ENCODE results near the gene CTBP1. TPM values are rescaled to one million over a fixed set of nuclear protein-coding genes. Genes with fewer than 3 reads are reported as not detected.

Gene CTBP1
- total RNA-seq, 4 donors from 2014 or later, result 145 to 255 (median 181) TPM

GRCh38 chr4:1174941-1175634 is 73.8 kb downstream of the CTBP1 start:
- no peak for TF ChIP-seq EP300 (IDR thresholded peaks at IDR 0.05)
- no peak for TF ChIP-seq POLR2A (IDR thresholded peaks at IDR 0.05)
- no peak for TF ChIP-seq POLR2AphosphoS5 (IDR thresholded peaks at IDR 0.05)
- TF ChIP-seq, protein P1, sequence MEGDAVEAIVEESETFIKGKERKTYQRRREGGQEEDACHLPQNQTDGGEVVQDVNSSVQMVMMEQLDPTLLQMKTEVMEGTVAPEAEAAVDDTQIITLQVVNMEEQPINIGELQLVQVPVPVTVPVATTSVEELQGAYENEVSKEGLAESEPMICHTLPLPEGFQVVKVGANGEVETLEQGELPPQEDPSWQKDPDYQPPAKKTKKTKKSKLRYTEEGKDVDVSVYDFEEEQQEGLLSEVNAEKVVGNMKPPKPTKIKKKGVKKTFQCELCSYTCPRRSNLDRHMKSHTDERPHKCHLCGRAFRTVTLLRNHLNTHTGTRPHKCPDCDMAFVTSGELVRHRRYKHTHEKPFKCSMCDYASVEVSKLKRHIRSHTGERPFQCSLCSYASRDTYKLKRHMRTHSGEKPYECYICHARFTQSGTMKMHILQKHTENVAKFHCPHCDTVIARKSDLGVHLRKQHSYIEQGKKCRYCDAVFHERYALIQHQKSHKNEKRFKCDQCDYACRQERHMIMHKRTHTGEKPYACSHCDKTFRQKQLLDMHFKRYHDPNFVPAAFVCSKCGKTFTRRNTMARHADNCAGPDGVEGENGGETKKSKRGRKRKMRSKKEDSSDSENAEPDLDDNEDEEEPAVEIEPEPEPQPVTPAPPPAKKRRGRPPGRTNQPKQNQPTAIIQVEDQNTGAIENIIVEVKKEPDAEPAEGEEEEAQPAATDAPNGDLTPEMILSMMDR (IDR thresholded peaks at IDR 0.05), result no peak
- Histone ChIP-seq H3K4me3 (no peak overlapping the region), H3K9me3 (no peaks in the 10 kb centered on the region), H3K4me1 (peaks cover 60% of the 10 kb centered on the region), H3K27me3 (peaks cover 31% of the 10 kb centered on the region), H3K27ac (no peak overlapping the region), H3K36me3 (no peaks in the 10 kb centered on the region)
- 68% methylated on average over 9 of the region's 20 CpGs for WGBS
- peak in 1 of 2 donors; percentile 62 for DNase-seq (ENCODE audit: low spot score in 2 of 2)

- Histone ChIP-seq H3K36me3 (no peaks in the 10 kb centered on the region), H3K27me3 (peaks cover 31% of the 10 kb centered on the region), H3K4me1 (peaks cover 62% of the 10 kb centered on the region), H3K4me3 (peak overlapping the region; percentile 52), H3K27ac (peak overlapping the region; percentile 71), H3K9me3 (no peaks in the 10 kb centered on the region)
- no peak for TF ChIP-seq POLR2AphosphoS5 (IDR thresholded peaks at IDR 0.05)
- TF ChIP-seq POLR2A (IDR thresholded peaks at IDR 0.05), result no peak
- TF ChIP-seq, protein P1 (IDR thresholded peaks at IDR 0.05), result no peak
- TF ChIP-seq EP300 (IDR thresholded peaks at IDR 0.05), result no peak
- WGBS, result 24% methylated on average over 12 of the region's 20 CpGs
- DNase-seq (ENCODE audit: low spot score in 2 of 2), result peak in 1 of 2 donors; percentile 74
Observed at GRCh38 chr4:1172971-1173757, 75.8 kb downstream of the CTBP1 start.

DNA sequence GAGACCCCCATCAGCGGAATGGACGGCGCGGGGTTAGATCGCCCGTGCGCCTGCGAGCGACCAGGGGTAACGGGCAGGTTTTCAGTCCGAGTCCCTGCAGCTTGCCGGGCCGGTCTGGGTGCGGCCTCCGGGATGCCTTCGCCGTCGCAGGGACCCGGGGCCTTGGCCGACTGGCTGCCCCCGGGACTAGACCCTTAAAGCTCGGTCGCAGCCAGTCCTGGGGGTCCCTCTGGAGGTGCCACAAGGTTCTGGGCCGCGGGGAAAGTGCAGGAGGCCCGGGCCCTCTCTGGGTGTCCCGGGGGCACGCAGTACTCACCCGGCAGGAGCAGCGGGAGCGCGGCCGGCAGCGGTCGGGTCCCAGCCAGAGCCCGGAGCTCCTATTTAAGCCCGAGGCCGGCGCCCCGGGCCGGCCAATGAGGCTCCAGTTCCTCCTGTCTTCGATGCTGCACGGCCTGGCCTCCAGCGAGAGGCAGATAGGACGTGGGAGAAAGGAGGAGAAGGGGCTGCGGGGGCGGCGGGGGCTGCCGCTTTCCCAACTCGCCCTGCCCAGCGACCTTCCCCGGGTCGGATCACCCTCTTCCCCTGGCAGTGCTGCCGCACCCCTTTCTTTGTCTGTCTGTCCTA is 76.6 kb downstream of the CTBP1 start, which contains the start of gene SPON2:
SPON2 (minus strand) TSS at position 356 of the 624 bp plus-strand sequence.
- peak within 1 kb of the TSS; percentile 52 for H3K4me3 ChIP-seq
- H3K36me3 ChIP-seq, result no peaks in the 10 kb centered on the region
- H3K4me1 ChIP-seq, result peaks cover 60% of the 10 kb centered on the region
- H3K9me3 ChIP-seq, result no peaks in the 10 kb centered on the region
- TF ChIP-seq, protein P1 (IDR thresholded peaks at IDR 0.05), result no peak
- TF ChIP-seq EP300 (IDR thresholded peaks at IDR 0.05), result no peak
- TF ChIP-seq POLR2AphosphoS5 (IDR thresholded peaks at IDR 0.05), result no peak
- no peak for TF ChIP-seq POLR2A (IDR thresholded peaks at IDR 0.05)
- 2% methylated on average over 16 of the region's 54 CpGs for WGBS
- DNase-seq (ENCODE audit: low spot score in 2 of 2), result peak in 1 of 2 donors; percentile 70
- peaks cover 31% of the 10 kb centered on the region for H3K27me3 ChIP-seq
- H3K27ac ChIP-seq, result peak within 1 kb of the TSS; percentile 71

DNA sequence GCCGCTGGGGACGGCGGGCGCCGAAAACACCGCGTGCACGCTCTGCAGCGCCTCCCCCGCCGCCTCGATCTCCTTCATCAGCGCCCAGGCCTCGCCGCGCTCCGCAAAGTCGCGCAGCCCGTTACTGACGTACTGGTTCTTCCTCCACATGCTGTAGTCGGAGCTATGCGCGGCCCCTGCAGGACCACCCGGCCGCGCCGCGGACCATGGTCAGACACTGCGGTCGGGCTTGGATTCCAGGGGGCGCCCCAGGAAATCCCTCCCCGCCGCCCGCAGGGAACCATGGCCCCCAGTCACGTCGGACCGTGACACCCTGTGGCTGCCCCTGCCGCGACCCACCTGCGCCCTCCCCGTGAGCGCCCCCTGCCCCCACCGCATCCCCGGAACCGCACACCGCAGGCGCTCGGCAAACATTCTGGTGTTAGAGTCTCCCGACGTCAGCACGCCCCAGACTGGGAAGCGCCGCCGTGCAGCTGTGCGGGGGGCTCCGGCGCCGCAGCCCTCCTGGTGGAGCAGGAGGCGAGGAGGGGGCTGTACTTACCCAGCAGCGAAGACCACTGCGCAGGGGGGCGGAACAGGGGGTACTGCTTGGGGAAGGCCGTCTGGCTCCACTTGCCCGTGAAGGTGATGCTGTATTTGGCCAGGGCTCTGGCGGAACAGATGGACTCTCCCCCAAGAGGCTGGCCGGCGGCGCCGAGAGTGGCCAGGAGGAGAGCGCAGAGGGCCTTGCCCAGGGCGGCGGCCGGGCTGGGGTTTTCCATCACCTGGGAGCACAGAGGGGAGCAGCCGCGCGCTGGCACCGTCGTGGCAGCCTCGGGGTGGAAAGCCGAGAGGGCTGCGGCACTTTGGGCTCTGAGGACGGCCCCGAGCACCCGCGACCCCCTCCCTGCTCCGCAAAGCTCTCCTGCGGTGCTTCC is 77.4 kb downstream of the CTBP1 start:
- no peaks in the 10 kb centered on the region for H3K36me3 ChIP-seq
- H3K27ac ChIP-seq, result peak overlapping the region; percentile 71
- 6% methylated on average over 23 of the region's 88 CpGs for WGBS
- peak in 1 of 2 donors; percentile 70 for DNase-seq (ENCODE audit: low spot score in 2 of 2)
- TF ChIP-seq POLR2A (IDR thresholded peaks at IDR 0.05) (no peak), EP300 (IDR thresholded peaks at IDR 0.05) (no peak), POLR2AphosphoS5 (IDR thresholded peaks at IDR 0.05) (no peak)
- TF ChIP-seq, protein P1 (IDR thresholded peaks at IDR 0.05), result no peak
- H3K27me3 ChIP-seq, result peaks cover 31% of the 10 kb centered on the region
- peaks cover 60% of the 10 kb centered on the region for H3K4me1 ChIP-seq
- no peaks in the 10 kb centered on the region for H3K9me3 ChIP-seq
- H3K4me3 ChIP-seq, result peak overlapping the region; percentile 52
